Fibroblast of lung (primary cell): ENCODE data around the gene TMEFF2. TPM values are rescaled to one million over a fixed set of nuclear protein-coding genes. Genes with fewer than 3 reads are reported as not detected.

Experiments used
- DNase-seq, 2 donors: peaks; one replicate each; pipeline versions ENCODE4 v3.0.0 to v3.0.0-alpha.2; 2010; ENCODE audit warnings: low read depth in 2 of 2
- H2AFZ ChIP-seq: 2 replicates; pipeline ENCODE4 v1.5.1; 2012; ENCODE audit warnings: low read length, control low read depth, inconsistent platforms
- H3K27ac ChIP-seq: 2 replicates; pipeline ENCODE4 v1.5.1; 2011; ENCODE audit warnings: low read length, control low read depth; ENCODE audit not compliant: insufficient read depth
- H3K27me3 ChIP-seq: 2 replicates; pipeline ENCODE4 v1.5.1; 2011; ENCODE audit warnings: mild to moderate bottlenecking, low read length; ENCODE audit not compliant: control insufficient read depth, insufficient read depth
- H3K36me3 ChIP-seq: 2 replicates; pipeline ENCODE4 v1.5.1; 2011; ENCODE audit warnings: low read length; ENCODE audit not compliant: control insufficient read depth, insufficient read depth
- H3K4me1 ChIP-seq: 2 replicates; pipeline ENCODE4 v1.5.1; 2011; ENCODE audit warnings: low read length; ENCODE audit not compliant: control insufficient read depth, insufficient read depth; ENCODE audit errors: extremely low read depth
- H3K4me2 ChIP-seq: 2 replicates; pipeline ENCODE4 v1.5.1; 2011; ENCODE audit warnings: low read length, control low read depth; ENCODE audit not compliant: insufficient read depth; ENCODE audit errors: extremely low read depth
- H3K4me3 ChIP-seq, 4 experiments: fragments of 200-600 bp in 1 of 4; sonication (generic) in 1 of 4; replicated peaks in 1 of 4; 2 replicates each; pipeline ENCODE4 v1.5.1; 2011 to 2016; ENCODE audit warnings: low read length in 4 of 4, low read depth in 3 of 4, mild to moderate bottlenecking in 3 of 4, control low read depth in 2 of 4, inconsistent platforms in 1 of 4, mixed read lengths in 1 of 4; ENCODE audit not compliant: insufficient read depth in 1 of 4; ENCODE audit errors: control extremely low read depth in 1 of 4
- H3K79me2 ChIP-seq: 2 replicates; pipeline ENCODE4 v1.5.1; 2012; ENCODE audit warnings: mild to moderate bottlenecking, low read length, inconsistent platforms; ENCODE audit not compliant: control insufficient read depth, insufficient read depth
- H3K9ac ChIP-seq: 2 replicates; pipeline ENCODE4 v1.5.1; 2011; ENCODE audit warnings: mild to moderate bottlenecking, low read length, control low read depth; ENCODE audit not compliant: insufficient read depth
- H3K9me3 ChIP-seq: 2 replicates; pipeline ENCODE4 v1.5.1; 2012; ENCODE audit warnings: low read depth, low read length; ENCODE audit not compliant: control insufficient read depth, insufficient read depth
- H4K20me1 ChIP-seq: 2 replicates; pipeline ENCODE4 v1.5.1; 2011; ENCODE audit warnings: low read length; ENCODE audit not compliant: control insufficient read depth, insufficient read depth; ENCODE audit errors: extremely low read depth
- CTCF ChIP-seq, 2 donors: IDR thresholded peaks in 1 of 2; conservative IDR thresholded peaks in 1 of 2; 1 replicate in 1 of 2; 2 replicates in 1 of 2; pipeline ENCODE4 v1.5.1; 2011 to 2012; ENCODE audit warnings: low read length in 2 of 2, control low read depth in 1 of 2, inconsistent platforms in 1 of 2, low read depth in 1 of 2, mild to moderate bottlenecking in 1 of 2
- EZH2 ChIP-seq: IDR thresholded peaks from 2 replicates; pipeline ENCODE4 v1.5.1; 2012; ENCODE audit warnings: low read length, control low read depth, mild to moderate bottlenecking; ENCODE audit errors: missing control alignments
- polyA plus RNA-seq, 2 donors: library from polyadenylated mRNA; depleted of rRNA in 1 of 2; stranded (reverse) in 1 of 2; unstranded in 1 of 2; fragments of >200 nt; gene quantifications; 2 replicates each; pipeline ENCODE4 v1.2.1, GENCODE V29; 2011 to 2012; ENCODE audit warnings: missing spikeins in 1 of 2
- total RNA-seq: library from RNA; depleted of rRNA; stranded (reverse); fragments of >200 nt; gene quantifications from 2 replicates; pipeline ENCODE4 v1.2.1, GENCODE V29; 2014

TMEFF2 gene
- total and polyA plus RNA-seq, 2 donors (not counting 1 experiment from before 2014, with no cell fraction given) = 0.33 to 0.87 TPM

GRCh38 chr2:192016265-192016664 lies 178.5 kb downstream of the TMEFF2 start:
- H3K4me3 ChIP-seq = no peak overlapping the region
- peak; percentile 45 to 83 for DNase-seq
- H3K9ac ChIP-seq = no peak overlapping the region
- H3K36me3 ChIP-seq = no peaks in the 10 kb centered on the region
- no peaks in the 10 kb centered on the region for H3K4me1 ChIP-seq
- H2AFZ ChIP-seq = no peak overlapping the region
- no peaks in the 10 kb centered on the region for H3K27me3 ChIP-seq
- H3K4me2 ChIP-seq = no peak overlapping the region
- TF ChIP-seq CTCF (conservative IDR thresholded peaks at IDR 0.05 in 1 of 2, IDR thresholded peaks at IDR 0.05 in 1 of 2; ENCODE audit: low read depth in 1 of 2, low read length in 2 of 2) (no peak), EZH2 (no peak)
- H3K9me3 ChIP-seq = no peaks in the 10 kb centered on the region
- H3K27ac ChIP-seq = no peak overlapping the region
- H4K20me1 ChIP-seq = no peaks in the 10 kb centered on the region
- H3K79me2 ChIP-seq = no peaks in the 10 kb centered on the region

- no peak overlapping the region for H3K4me3 ChIP-seq
- DNase-seq = no peak
- TF ChIP-seq EZH2 = no peak
- no peak for TF ChIP-seq CTCF (conservative IDR thresholded peaks at IDR 0.05 in 1 of 2, IDR thresholded peaks at IDR 0.05 in 1 of 2; ENCODE audit: low read depth in 1 of 2, low read length in 2 of 2)
- no peak overlapping the region for H3K9ac ChIP-seq
- no peak overlapping the region for H3K4me2 ChIP-seq
- H2AFZ ChIP-seq = no peak overlapping the region
- no peaks in the 10 kb centered on the region for H3K4me1 ChIP-seq
- no peaks in the 10 kb centered on the region for H3K27me3 ChIP-seq
- H3K36me3 ChIP-seq = no peaks in the 10 kb centered on the region
- H3K9me3 ChIP-seq = no peaks in the 10 kb centered on the region
- no peak overlapping the region for H3K27ac ChIP-seq
- no peaks in the 10 kb centered on the region for H3K79me2 ChIP-seq
- H4K20me1 ChIP-seq = no peaks in the 10 kb centered on the region
Measured at GRCh38 chr2:192013211-192013610, 181.5 kb downstream of the TMEFF2 start.

GRCh38 chr2:192011196-192011595 lies 183.5 kb downstream of the TMEFF2 start:
- H3K4me2 ChIP-seq = no peak overlapping the region
- TF ChIP-seq EZH2 = no peak
- no peak for TF ChIP-seq CTCF (conservative IDR thresholded peaks at IDR 0.05 in 1 of 2, IDR thresholded peaks at IDR 0.05 in 1 of 2; ENCODE audit: low read depth in 1 of 2, low read length in 2 of 2)
- no peaks in the 10 kb centered on the region for H3K27me3 ChIP-seq
- no peak overlapping the region for H3K27ac ChIP-seq
- no peaks in the 10 kb centered on the region for H3K9me3 ChIP-seq
- H3K4me1 ChIP-seq = no peaks in the 10 kb centered on the region
- H3K9ac ChIP-seq = no peak overlapping the region
- H3K79me2 ChIP-seq = no peaks in the 10 kb centered on the region
- no peak overlapping the region for H3K4me3 ChIP-seq
- no peaks in the 10 kb centered on the region for H3K36me3 ChIP-seq
- DNase-seq = peak; percentile 64 to 77
- H2AFZ ChIP-seq = peak overlapping the region; percentile 31
- no peaks in the 10 kb centered on the region for H4K20me1 ChIP-seq
